Neuronal stem cell (in vitro differentiated cells): ENCODE measurements around the gene JPH2.

Source experiments
- DNase-seq: peaks from one replicate; pipeline ENCODE4 v3.0.0-alpha.2; 2013; ENCODE audit warnings: low spot score
- H2AFZ ChIP-seq: one replicate; pipeline ENCODE4 v1.6.1; 2013; ENCODE audit warnings: mild to moderate bottlenecking, low read length, inconsistent platforms
- H2AK5ac ChIP-seq: 2 replicates; pipeline ENCODE4 v1.6.1; 2013; ENCODE audit warnings: low read depth, mild to moderate bottlenecking, inconsistent platforms, low read length, moderate library complexity, mixed read lengths
- H2BK120ac ChIP-seq: 2 replicates; pipeline ENCODE4 v1.6.1; 2013; ENCODE audit warnings: low read depth, mild to moderate bottlenecking, inconsistent platforms, low read length, moderate library complexity, mixed read lengths
- H2BK12ac ChIP-seq: one replicate; pipeline ENCODE4 v1.6.1; 2013; ENCODE audit warnings: low read length, inconsistent platforms
- H2BK15ac ChIP-seq: 2 replicates; pipeline ENCODE4 v1.6.1; 2013; ENCODE audit warnings: mild to moderate bottlenecking, low read length, inconsistent platforms, mixed read lengths
- H2BK5ac ChIP-seq: one replicate; pipeline ENCODE4 v1.6.1; 2013; ENCODE audit warnings: inconsistent platforms, mild to moderate bottlenecking, low read length, moderate library complexity
- H3K14ac ChIP-seq: one replicate; pipeline ENCODE4 v1.6.1; 2013; ENCODE audit warnings: low read length, inconsistent platforms
- H3K18ac ChIP-seq: 2 replicates; pipeline ENCODE4 v1.6.1; 2013; ENCODE audit warnings: low read length, inconsistent platforms
- H3K23ac ChIP-seq: 2 replicates; pipeline ENCODE4 v1.6.1; 2013; ENCODE audit warnings: low read depth, mild to moderate bottlenecking, mixed read lengths, low read length, inconsistent platforms; ENCODE audit not compliant: poor library complexity
- H3K27ac ChIP-seq: replicated peaks from 3 replicates; pipeline ENCODE4 v1.5.1; 2013; ENCODE audit warnings: low read length, inconsistent platforms
- H3K27me3 ChIP-seq, 3 experiments: 2 replicates each; pipeline ENCODE4 v1.6.1; 2013; ENCODE audit warnings: low read length in 3 of 3, mild to moderate bottlenecking in 2 of 3, inconsistent platforms in 1 of 3, low read depth in 1 of 3, mixed read lengths in 1 of 3, moderate library complexity in 1 of 3; ENCODE audit not compliant: control insufficient read depth in 3 of 3, insufficient read depth in 3 of 3
- H3K36me3 ChIP-seq, 2 donors: replicated peaks in 1 of 2; 2 replicates each; pipeline ENCODE4 v1.6.1; 2013; ENCODE audit warnings: low read length in 2 of 2; ENCODE audit not compliant: control insufficient read depth in 2 of 2, insufficient read depth in 2 of 2
- H3K4ac ChIP-seq: 2 replicates; pipeline ENCODE4 v1.6.1; 2013; ENCODE audit warnings: inconsistent platforms, mild to moderate bottlenecking, low read length, moderate library complexity
- H3K4me1 ChIP-seq, 2 donors: 1 replicate in 1 of 2; 2 replicates in 1 of 2; pipeline ENCODE4 v1.6.1; 2013; ENCODE audit warnings: low read length in 2 of 2, low read depth in 1 of 2; ENCODE audit not compliant: control insufficient read depth in 2 of 2, insufficient read depth in 1 of 2
- H3K4me2 ChIP-seq: one replicate; pipeline ENCODE4 v1.6.1; 2013; ENCODE audit warnings: mild to moderate bottlenecking, low read length, inconsistent platforms; ENCODE audit not compliant: insufficient read depth, poor library complexity, severe bottlenecking
- H3K4me3 ChIP-seq, 2 donors: 2 replicates each; pipeline ENCODE4 v1.5.1; 2013; ENCODE audit warnings: low read length in 2 of 2, mild to moderate bottlenecking in 2 of 2, inconsistent platforms in 1 of 2, moderate library complexity in 1 of 2
- H3K79me1 ChIP-seq: one replicate; pipeline ENCODE4 v1.6.1; 2013; ENCODE audit warnings: low read depth, mild to moderate bottlenecking, inconsistent platforms, low read length, moderate library complexity
- H3K9ac ChIP-seq: one replicate; pipeline ENCODE4 v1.6.1; 2013; ENCODE audit warnings: mild to moderate bottlenecking, low read depth, low read length, inconsistent platforms; ENCODE audit not compliant: poor library complexity
- H3K9me3 ChIP-seq, 2 donors: replicated peaks in 1 of 2; 2 replicates each; pipeline versions ENCODE3 to v1.6.1; 2013; ENCODE audit warnings: low read length in 2 of 2, mild to moderate bottlenecking in 2 of 2, inconsistent platforms in 1 of 2, low read depth in 1 of 2, mixed read lengths in 1 of 2, moderate library complexity in 1 of 2; ENCODE audit not compliant: control insufficient read depth in 2 of 2, insufficient read depth in 1 of 2
- H4K8ac ChIP-seq: one replicate; pipeline ENCODE4 v1.6.1; 2013; ENCODE audit warnings: low read depth, mild to moderate bottlenecking, inconsistent platforms, low read length, moderate library complexity
- H4K91ac ChIP-seq: one replicate; pipeline ENCODE4 v1.6.1; 2013; ENCODE audit warnings: low read length, low read depth, mild to moderate bottlenecking, inconsistent platforms; ENCODE audit not compliant: poor library complexity
- WGBS, 2 donors: extraction: QIAGEN DNeasy Blood & Tissue Kit; methylation state at CpG; one replicate each; pipeline ENCODE4 v1.1.7; 2013; ENCODE audit warnings: missing lambda C conversion rate in 2 of 2, mixed read lengths in 1 of 2; ENCODE audit not compliant: insufficient read length in 2 of 2, insufficient replicate concordance in 1 of 2; ENCODE audit errors: extremely low coverage in 2 of 2; 5-methylcytosine and 5-hydroxymethylcytosine counted together

Gene JPH2

GRCh38 chr20:44186674-44187053, 324 bp downstream of the JPH2 start:
- H2BK5ac ChIP-seq = no peak overlapping the region
- no peak overlapping the region for H3K23ac ChIP-seq
- no peak overlapping the region for H3K14ac ChIP-seq
- peak overlapping the region; percentile 8 for H3K18ac ChIP-seq
- H3K4me1 ChIP-seq = peaks cover 8 to 10% of the 10 kb centered on the region in 2 donors
- H4K8ac ChIP-seq = no peak overlapping the region
- H3K36me3 ChIP-seq = no peaks in the 10 kb centered on the region
- no peaks in the 10 kb centered on the region for H3K9me3 ChIP-seq
- peak overlapping the region; percentile 88 for H2AFZ ChIP-seq
- H3K9ac ChIP-seq = no peak overlapping the region
- peak overlapping the region; percentile 67 for H3K4me2 ChIP-seq
- no peaks in the 10 kb centered on the region for H3K79me1 ChIP-seq
- H2BK12ac ChIP-seq = no peak overlapping the region
- H3K4me3 ChIP-seq = peak overlapping the region; percentile 16 to 42
- H3K27ac ChIP-seq = no peak overlapping the region
- H3K27me3 ChIP-seq = peaks cover 0 to 37% (median 0%) of the 10 kb centered on the region in 3 experiments
- no peak overlapping the region for H3K4ac ChIP-seq
- DNase-seq = no peak
- no peak overlapping the region for H2BK120ac ChIP-seq
- no peak overlapping the region for H2BK15ac ChIP-seq
- no CpG with 5 or more reads among the region's 14 CpGs for WGBS, 2 donors
- no peak overlapping the region for H4K91ac ChIP-seq
- no peak overlapping the region for H2AK5ac ChIP-seq

- H3K27me3 ChIP-seq = peaks cover 0 to 40% (median 0%) of the 10 kb centered on the region in 3 experiments
- no peak overlapping the region for H3K4ac ChIP-seq
- no peak overlapping the region for H2BK15ac ChIP-seq
- no peaks in the 10 kb centered on the region for H3K36me3 ChIP-seq
- H3K4me1 ChIP-seq = peaks cover 12 to 14% of the 10 kb centered on the region in 2 donors
- no peak overlapping the region for H4K8ac ChIP-seq
- H2BK5ac ChIP-seq = no peak overlapping the region
- no peak overlapping the region for H4K91ac ChIP-seq
- no peak overlapping the region for H3K9ac ChIP-seq
- H2AFZ ChIP-seq = no peak overlapping the region
- H2BK12ac ChIP-seq = no peak overlapping the region
- no peak overlapping the region for H3K4me2 ChIP-seq
- H3K79me1 ChIP-seq = no peaks in the 10 kb centered on the region
- H3K14ac ChIP-seq = no peak overlapping the region
- no peak overlapping the region for H2AK5ac ChIP-seq
- peak overlapping the region in 1 of 2 donors; percentile 4 for H3K4me3 ChIP-seq
- no peak overlapping the region for H3K23ac ChIP-seq
- no peak overlapping the region for H2BK120ac ChIP-seq
- no peak overlapping the region for H3K27ac ChIP-seq
- H3K9me3 ChIP-seq = no peaks in the 10 kb centered on the region
- DNase-seq = no peak
- peak overlapping the region; percentile 8 for H3K18ac ChIP-seq
- no CpG with 5 or more reads among the region's 14 CpGs for WGBS, 2 donors
Measured at GRCh38 chr20:44186201-44186600, 787 bp downstream of the JPH2 start.

GRCh38 chr20:44185574-44185973, 1.4 kb downstream of the JPH2 start:
- H2BK5ac ChIP-seq = no peak overlapping the region
- H3K27me3 ChIP-seq = peaks cover 0 to 40% (median 0%) of the 10 kb centered on the region in 3 experiments
- H2BK15ac ChIP-seq = no peak overlapping the region
- H3K23ac ChIP-seq = no peak overlapping the region
- no peak overlapping the region for H2AFZ ChIP-seq
- no peak overlapping the region for H3K4me2 ChIP-seq
- no peak overlapping the region for H4K8ac ChIP-seq
- H2AK5ac ChIP-seq = no peak overlapping the region
- no peak overlapping the region for H3K27ac ChIP-seq
- no peaks in the 10 kb centered on the region for H3K36me3 ChIP-seq
- H3K4me1 ChIP-seq = peaks cover 18 to 19% of the 10 kb centered on the region in 2 donors
- no peak overlapping the region for H3K14ac ChIP-seq
- H3K9ac ChIP-seq = no peak overlapping the region
- no peak overlapping the region for H3K18ac ChIP-seq
- no peak overlapping the region for H3K4me3 ChIP-seq
- no peak overlapping the region for H3K4ac ChIP-seq
- WGBS, 2 donors = 100% methylated on average over 1 of the region's 4 CpGs; no CpG with 5 or more reads in 1 of the 2 donors
- no peak for DNase-seq
- no peak overlapping the region for H4K91ac ChIP-seq
- no peak overlapping the region for H2BK12ac ChIP-seq
- H3K79me1 ChIP-seq = no peaks in the 10 kb centered on the region
- H2BK120ac ChIP-seq = no peak overlapping the region
- H3K9me3 ChIP-seq = no peaks in the 10 kb centered on the region

- Histone ChIP-seq H3K79me1 (no peaks in the 10 kb centered on the region), H4K91ac (no peak overlapping the region), H4K8ac (no peak overlapping the region), H3K27ac (no peak overlapping the region), H2BK15ac (no peak overlapping the region), H3K4ac (no peak overlapping the region), H3K18ac (peak overlapping the region; percentile 11), H2BK12ac (no peak overlapping the region), H3K36me3 (no peaks in the 10 kb centered on the region), H2BK120ac (no peak overlapping the region), H3K4me3 (no peak overlapping the region), H3K9me3 (no peaks in the 10 kb centered on the region), H3K14ac (no peak overlapping the region), H2AK5ac (no peak overlapping the region), H3K9ac (no peak overlapping the region), H2AFZ (no peak overlapping the region), H2BK5ac (no peak overlapping the region), H3K27me3 (peaks cover 0 to 41% (median 0%) of the 10 kb centered on the region in 3 experiments), H3K4me1 (peaks cover 19 to 20% of the 10 kb centered on the region in 2 donors), H3K23ac (no peak overlapping the region), H3K4me2 (no peak overlapping the region)
- DNase-seq = no peak
- no CpG with 5 or more reads among the region's 7 CpGs for WGBS, 2 donors
Measured at GRCh38 chr20:44183282-44183681, 3.7 kb downstream of the JPH2 start.
